Activated T-cell treated with anti-CD3 and anti-CD28 coated beads, Interleukin-2, amount 50 U/mL, for 1 hour (primary cell): ENCODE data around the gene AGMO.

Experiments
- DNase-seq: peaks from one replicate; pipeline ENCODE4 v3.0.0-alpha.2; 2020

The AGMO gene

GRCh38 chr7:15446722-15447121, 115.1 kb downstream of the AGMO start:
- DNase-seq, result no peak

GRCh38 chr7:15446280-15446679, 115.5 kb downstream of the AGMO start:
- DNase-seq, result no peak

DNA sequence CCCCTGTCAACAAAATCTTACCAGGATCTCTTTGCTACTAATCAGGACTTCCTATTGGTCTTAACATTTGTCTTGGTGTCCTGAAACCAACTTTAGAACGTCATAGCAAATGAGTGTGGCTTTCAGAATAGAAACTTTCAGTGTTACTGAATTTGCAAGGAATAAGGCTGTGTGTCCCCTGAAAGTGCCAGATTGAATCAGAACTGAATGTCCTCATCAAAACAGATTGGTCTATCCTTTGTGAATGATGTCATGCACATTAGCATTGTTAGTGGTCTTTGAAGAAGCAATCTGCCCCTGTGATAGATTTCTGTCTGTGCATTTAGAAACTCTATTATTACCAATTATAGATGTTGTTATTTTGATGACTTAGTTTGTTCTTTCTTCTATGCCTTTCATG, 119.9 kb downstream of the AGMO start:
- no peak for DNase-seq

DNA sequence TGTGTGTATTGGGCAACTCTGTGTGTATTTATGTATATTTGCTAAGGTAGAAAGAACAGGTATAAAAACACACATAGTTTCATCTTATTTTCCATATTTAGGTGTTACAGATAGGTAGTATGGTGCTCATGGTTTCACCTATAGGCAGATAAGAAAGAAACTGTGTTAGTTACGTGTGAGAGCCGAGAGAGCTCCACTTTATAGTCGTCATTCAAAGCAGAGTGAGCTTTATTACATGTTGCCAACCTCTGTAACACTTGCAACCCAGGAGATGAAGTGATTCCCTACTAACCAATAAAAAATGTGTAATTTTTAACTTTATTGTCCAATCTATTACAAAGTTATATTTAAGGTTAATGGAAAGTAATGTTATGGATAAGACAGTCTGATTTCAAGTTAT, 121.3 kb downstream of the AGMO start:
- no peak for DNase-seq

DNA sequence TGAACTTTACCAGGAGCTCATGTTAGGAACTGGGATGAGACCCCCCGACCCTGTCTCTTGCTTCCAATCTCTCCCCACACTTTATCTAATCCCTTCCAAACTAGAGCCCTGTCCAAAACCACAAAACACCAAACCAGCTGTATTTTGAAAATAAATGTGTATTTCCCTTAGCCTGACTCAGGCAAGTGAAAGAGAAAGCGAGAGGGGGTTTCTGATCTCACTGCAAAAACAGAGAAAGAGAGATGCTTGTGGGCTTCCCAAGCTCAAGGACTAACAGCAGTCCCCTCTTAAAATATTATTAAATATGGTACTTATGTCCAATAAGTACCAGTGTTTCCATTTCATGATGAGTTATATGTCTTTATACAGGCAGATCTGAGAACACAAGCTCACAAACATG, 122.0 kb downstream of the AGMO start:
- DNase-seq, result no peak

GRCh38 chr7:15433151-15433550, 128.7 kb downstream of the AGMO start:
- DNase-seq, result no peak

- DNase-seq, result no peak
Observed at GRCh38 chr7:15430911-15431310, 130.9 kb downstream of the AGMO start.

DNA sequence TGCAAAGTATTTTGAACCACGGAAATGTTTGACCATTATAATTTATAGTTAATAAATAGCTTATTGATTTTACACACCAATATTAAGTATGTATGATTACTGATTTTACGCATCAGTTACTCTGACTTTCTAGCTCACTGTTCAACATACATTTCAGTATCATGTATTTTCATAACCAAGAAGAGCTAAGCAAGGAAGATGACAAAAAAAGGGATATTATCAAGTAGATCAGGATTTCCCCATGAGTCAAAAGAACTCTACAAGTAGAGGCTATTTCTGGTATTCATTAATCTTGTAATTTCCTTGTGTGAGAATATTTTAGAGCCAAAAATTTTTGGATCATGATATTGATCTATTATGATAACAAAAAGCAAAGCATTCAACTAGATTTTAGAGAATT, 131.6 kb downstream of the AGMO start:
- no peak for DNase-seq

- no peak for DNase-seq
Observed at GRCh38 chr7:15424468-15424867, 137.3 kb downstream of the AGMO start.

GRCh38 chr7:15419596-15419995, 142.2 kb downstream of the AGMO start:
- no peak for DNase-seq

DNA sequence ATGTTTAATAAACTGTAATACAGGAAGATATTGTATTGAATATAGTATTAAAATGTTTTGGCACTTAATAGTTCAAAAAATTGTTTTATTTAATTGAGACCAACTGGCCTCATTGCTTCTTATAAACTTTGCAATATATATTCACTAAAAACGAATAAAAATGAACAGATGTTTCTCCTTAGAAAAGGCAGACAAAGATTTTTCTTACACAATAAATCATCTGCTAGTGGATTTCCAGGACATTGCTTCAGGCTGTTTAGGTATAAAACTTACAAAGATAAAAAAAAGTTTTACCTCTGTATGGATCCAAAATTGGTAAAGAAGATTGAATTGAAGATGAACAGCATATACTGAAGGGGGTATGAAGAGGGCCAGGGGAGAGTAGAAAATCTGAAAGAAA, 143.6 kb downstream of the AGMO start:
- DNase-seq, result no peak

GRCh38 chr7:15417341-15417988, 144.3 kb downstream of the AGMO start:
- no peak for DNase-seq

- no peak for DNase-seq
Observed at GRCh38 chr7:15411019-15411418, 150.8 kb downstream of the AGMO start.

DNA sequence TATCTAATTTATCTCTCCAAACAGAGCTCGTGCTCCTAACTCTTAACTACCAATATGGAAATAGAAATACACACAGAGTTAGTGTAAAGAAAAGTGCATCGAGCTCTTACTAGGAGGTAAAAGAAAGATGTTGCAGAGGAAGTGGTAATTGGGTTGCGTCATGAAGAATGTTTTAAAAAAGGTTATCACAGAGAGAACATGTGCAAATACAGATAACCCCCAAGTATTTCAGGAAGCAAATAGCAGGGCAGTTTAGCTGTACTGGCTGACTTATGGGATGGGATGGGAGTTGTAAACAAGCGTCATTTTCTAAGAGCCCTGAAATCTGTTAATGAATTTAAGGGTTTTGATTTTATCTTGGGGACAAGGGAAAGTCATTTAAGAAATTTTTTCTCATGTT, 153.9 kb downstream of the AGMO start:
- no peak for DNase-seq

GRCh38 chr7:15403751-15404150, 158.1 kb downstream of the AGMO start:
- no peak for DNase-seq

DNA sequence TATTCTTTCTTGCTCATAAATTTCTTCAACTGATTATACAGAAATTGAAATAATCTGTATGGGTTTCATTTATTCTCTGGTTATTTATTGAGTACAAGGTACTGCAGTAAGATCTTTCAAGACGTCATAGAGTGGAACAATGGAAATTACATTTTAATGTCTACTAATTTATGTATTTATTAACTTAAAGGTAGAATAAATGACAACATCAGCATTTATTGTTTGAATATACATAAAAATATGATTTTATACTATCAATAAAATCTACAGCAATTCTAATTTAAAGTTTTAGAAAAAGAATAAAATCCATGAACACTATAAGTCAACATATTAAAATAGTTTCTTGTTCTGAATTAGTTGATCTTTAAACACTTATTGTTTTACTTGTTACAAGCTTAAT, 158.5 kb downstream of the AGMO start:
- DNase-seq, result no peak

- DNase-seq, result no peak
Observed at GRCh38 chr7:15402436-15403136, 159.2 kb downstream of the AGMO start.

DNA sequence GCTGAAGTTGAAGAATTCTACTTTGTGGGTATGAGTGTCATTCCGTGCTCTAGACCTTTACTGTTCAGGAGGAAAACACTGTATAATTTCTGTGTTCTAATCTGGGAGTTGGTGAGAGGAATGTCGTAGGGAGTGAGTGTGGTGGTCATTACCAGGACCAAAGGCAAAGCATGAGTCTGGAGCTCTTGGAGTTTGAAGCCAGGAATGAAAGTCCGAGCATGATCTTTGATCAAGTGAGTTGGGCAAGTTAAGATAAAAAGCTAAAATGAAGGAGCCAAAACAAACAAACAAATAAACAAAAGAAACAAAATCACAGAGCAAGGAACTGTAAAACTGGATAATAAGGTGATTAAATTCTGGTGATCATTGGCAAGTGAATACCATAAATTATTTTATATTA, 161.4 kb downstream of the AGMO start:
- DNase-seq, result no peak

- DNase-seq, result no peak
Observed at GRCh38 chr7:15399441-15399840, 162.4 kb downstream of the AGMO start.

- no peak for DNase-seq
Observed at GRCh38 chr7:15397922-15398760, 163.7 kb downstream of the AGMO start.

DNA sequence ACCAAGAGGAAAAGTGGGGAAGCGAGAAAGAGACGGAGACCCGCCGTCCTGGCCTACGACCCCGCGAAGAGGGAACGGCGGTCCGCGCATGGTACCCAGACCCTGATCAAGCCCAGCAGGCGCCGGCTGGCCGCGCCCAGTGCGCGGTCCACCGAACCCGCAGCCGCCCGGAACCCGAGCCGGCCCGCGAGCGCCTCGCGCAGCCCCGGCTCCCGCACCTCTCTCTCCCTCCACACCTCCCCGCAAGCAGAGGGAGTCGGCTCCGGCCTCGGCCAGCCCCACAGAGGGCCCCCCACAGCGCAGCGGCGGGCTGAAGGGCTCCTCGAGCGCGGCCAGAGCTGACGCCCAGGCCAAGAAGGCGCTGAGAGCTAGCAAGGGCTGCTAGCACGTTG, 164.7 kb downstream of the AGMO start:
- no peak for DNase-seq

DNA sequence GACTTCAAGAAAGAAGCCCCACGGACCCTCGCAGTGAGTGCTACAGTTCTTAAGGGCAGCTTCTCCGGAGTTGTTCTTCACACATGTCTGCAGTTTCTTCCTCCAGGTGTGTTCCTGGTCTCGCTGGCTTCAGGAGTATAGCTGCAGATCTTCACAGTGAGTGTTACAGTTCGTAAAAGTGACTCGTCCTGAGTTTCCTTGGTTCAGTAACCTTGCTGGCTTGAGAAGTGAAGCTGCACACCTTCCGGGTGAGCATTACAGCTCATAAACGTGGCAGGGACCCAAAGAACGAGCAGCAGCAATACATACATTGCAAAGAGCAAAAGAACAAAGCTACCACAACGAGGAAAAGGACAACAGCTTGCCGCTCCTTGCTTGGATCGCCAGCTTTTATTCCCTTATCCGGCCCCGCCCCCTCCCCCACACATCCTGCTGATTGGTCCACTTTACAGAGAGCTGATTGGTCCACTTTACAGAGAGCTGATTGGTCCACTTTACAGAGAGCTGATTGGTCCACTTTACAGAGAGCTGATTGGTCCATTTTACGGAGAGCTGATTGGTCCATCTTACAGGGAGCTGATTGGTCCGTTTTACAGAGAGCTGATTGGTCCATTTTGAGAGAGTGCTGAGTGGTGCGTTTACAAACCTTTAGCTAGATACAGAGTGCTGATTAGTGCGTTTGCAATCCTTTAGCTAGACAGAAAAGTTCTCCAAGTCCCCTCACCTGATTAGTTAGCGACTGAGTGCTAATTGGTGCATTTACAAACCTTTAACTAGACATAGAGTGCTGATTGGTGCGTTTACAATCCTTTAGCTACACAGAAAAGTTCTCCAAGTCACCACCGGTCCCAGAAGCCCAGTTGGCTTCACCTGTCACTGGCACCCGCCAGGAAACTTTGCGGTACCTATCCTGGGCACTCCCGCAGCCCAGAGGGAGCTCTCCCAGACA, 165.3 kb downstream of the AGMO start:
- no peak for DNase-seq

GRCh38 chr7:15389073-15389472, 172.7 kb downstream of the AGMO start:
- no peak for DNase-seq
